ENCODE data around the gene BSCL2. TPM values are rescaled to one million over a fixed set of nuclear protein-coding genes. Genes with fewer than 3 reads are reported as not detected.

The BSCL2 gene
- total and polyA plus RNA-seq, 2 of the 13 experiments (the other 11 are each of a cell fraction or from before 2014, with no cell fraction given), result 19.5 to 21.1 TPM

- TF ChIP-seq SNAPC4 (CRISPR knock-in tag; IDR thresholded peaks at IDR 0.05) (no peak), ZNF619 (CRISPR knock-in tag; IDR thresholded peaks at IDR 0.05) (no peak), E2F1 (CRISPR knock-in tag; IDR thresholded peaks at IDR 0.05) (no peak), FLYWCH1 (CRISPR knock-in tag; IDR thresholded peaks at IDR 0.05) (no peak), FOXJ3 (CRISPR knock-in tag; IDR thresholded peaks at IDR 0.05; ENCODE audit: borderline replicate concordance) (no peak), BATF2 (CRISPR knock-in tag; IDR thresholded peaks at IDR 0.05) (no peak), ZNF772 (CRISPR knock-in tag; IDR thresholded peaks at IDR 0.05) (no peak), PAX8 (CRISPR knock-in tag; IDR thresholded peaks at IDR 0.05; ENCODE audit: borderline replicate concordance) (no peak), ZNF556 (CRISPR knock-in tag; IDR thresholded peaks at IDR 0.05; ENCODE audit: borderline replicate concordance) (0 out of 2 replicates have a peak, but pooled peaks have one; percentile 2), MAFG (CRISPR knock-in tag; IDR thresholded peaks at IDR 0.05) (no peak), CBX1 (IDR thresholded peaks at IDR 0.05; ENCODE audit: low read depth) (no peak), HOMEZ (CRISPR knock-in tag; IDR thresholded peaks at IDR 0.05; ENCODE audit: low read depth) (no peak), PLSCR1 (CRISPR knock-in tag; IDR thresholded peaks at IDR 0.05; ENCODE audit: borderline replicate concordance) (no peak), ARHGAP35 (CRISPR knock-in tag; IDR thresholded peaks at IDR 0.05; ENCODE audit: borderline replicate concordance) (no peak), PAWR (CRISPR knock-in tag; IDR thresholded peaks at IDR 0.05; ENCODE audit: borderline replicate concordance) (no peak), TARDBP (CRISPR knock-in tag; IDR thresholded peaks at IDR 0.05) (no peak), POLR2AphosphoS2 (IDR thresholded peaks at IDR 0.05; ENCODE audit: low read depth, low read length) (no peak), PAXIP1 (CRISPR knock-in tag; conservative IDR thresholded peaks at IDR 0.05) (no peak)
These were observed 36.0 kb downstream of the BSCL2 start (continued) for GRCh38 chr11:62671236-62671607.

All from HepG2 (cell line).